ENCODE data around the gene ELK1.
A peak's percentile ranks its signal among the peaks of the same experiment; 100 is the strongest.
"Not testable (repeated sequence)": the region's sequence is repeated elsewhere in the genome, so short reads cannot be mapped to it uniquely, and the experiment has no call there.

ELK1 gene

GRCh38 chrX:47650164-47651042 lies at the start of gene ELK1:
Gene ELK1 (minus strand): TSS chrX:47650563. CDS start chrX:47641441, 9,122 bp downstream.
- ATAC-seq (replicated peaks) (peak; percentile 91 to 92), DNase-seq (peak; percentile 90)
- no peaks in the 10 kb centered on the region for H3K9me3 Mint-ChIP-seq
- H3K27ac Mint-ChIP-seq: peak within 1 kb of the TSS; percentile 92
- H3K27me3 Mint-ChIP-seq: no peaks in the 10 kb centered on the region
- peaks cover 26 to 38% of the 10 kb centered on the region in 2 donors for H3K36me3 Mint-ChIP-seq
- peaks cover 11 to 41% of the 10 kb centered on the region in 2 donors for H3K4me1 Mint-ChIP-seq
- peak within 1 kb of the TSS; percentile 80 to 86 for H3K4me3 Mint-ChIP-seq

DNA sequence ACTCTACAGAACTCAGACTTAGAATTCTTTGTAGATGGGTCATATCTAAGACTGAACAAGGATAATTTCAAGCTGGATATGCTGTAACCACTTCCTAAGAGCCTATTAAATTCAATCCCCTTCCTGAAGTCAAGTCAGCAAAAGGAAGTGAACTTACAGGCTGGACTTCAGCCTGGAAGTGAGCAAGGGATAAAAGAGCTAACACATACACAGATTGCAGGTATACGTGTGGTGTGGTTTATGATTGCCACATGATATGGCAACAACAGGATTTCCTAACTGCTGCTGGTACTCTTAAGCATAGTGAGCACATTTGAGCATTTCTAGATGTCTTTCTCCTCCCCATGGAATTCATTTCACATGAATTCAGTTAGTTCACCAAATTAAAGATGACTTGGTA lies 46.8 kb upstream of the ELK1 start:
- Mint-ChIP-seq H3K36me3 (no peaks in the 10 kb centered on the region), H3K9me3 (no peaks in the 10 kb centered on the region), H3K27ac (no peak overlapping the region), H3K4me3 (no peak overlapping the region), H3K4me1 (no peaks in the 10 kb centered on the region), H3K27me3 (peaks cover 0 to 13% of the 10 kb centered on the region in 2 donors)
- ATAC-seq (replicated peaks) (no peak), DNase-seq (no peak)

DNA sequence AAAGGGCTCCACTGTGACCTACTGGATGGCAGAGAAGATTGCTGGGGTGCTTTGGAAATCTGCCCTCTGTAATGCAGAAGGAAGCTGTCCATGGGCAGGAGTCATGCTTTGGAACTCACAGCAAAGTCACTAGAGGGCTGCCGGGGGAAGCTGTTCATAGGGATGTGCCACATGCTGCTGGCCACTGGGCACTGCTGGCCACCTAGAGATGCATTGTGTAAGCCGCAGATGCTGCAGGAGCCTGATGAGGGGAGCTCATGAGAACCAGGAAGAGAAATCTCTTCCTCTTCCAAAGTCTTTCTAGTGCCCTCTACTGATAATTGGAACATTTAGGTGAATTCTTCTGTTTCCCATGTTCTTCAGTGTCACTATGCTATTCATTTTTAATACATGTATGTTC lies 39.8 kb upstream of the ELK1 start:
- no peak overlapping the region for H3K27ac Mint-ChIP-seq
- peaks cover 12 to 33% of the 10 kb centered on the region in 2 donors for H3K27me3 Mint-ChIP-seq
- no peak for ATAC-seq (replicated peaks)
- H3K4me1 Mint-ChIP-seq: no peaks in the 10 kb centered on the region
- no peak for DNase-seq
- no peak overlapping the region for H3K4me3 Mint-ChIP-seq
- no peaks in the 10 kb centered on the region for H3K9me3 Mint-ChIP-seq
- H3K36me3 Mint-ChIP-seq: no peaks in the 10 kb centered on the region

GRCh38 chrX:47687263-47687662 lies 36.9 kb upstream of the ELK1 start:
- Mint-ChIP-seq H3K4me1 (no peaks in the 10 kb centered on the region), H3K27ac (no peak overlapping the region), H3K9me3 (no peaks in the 10 kb centered on the region), H3K27me3 (peaks cover 19 to 36% of the 10 kb centered on the region in 2 donors), H3K36me3 (no peaks in the 10 kb centered on the region), H3K4me3 (no peak overlapping the region)
- DNase-seq (no peak), ATAC-seq (replicated peaks) (no peak)

GRCh38 chrX:47683829-47684205 lies 33.5 kb upstream of the ELK1 start:
- Mint-ChIP-seq H3K4me1 (no peaks in the 10 kb centered on the region), H3K4me3 (no peak overlapping the region), H3K36me3 (no peaks in the 10 kb centered on the region), H3K9me3 (no peaks in the 10 kb centered on the region), H3K27ac (no peak overlapping the region), H3K27me3 (peaks cover 19 to 32% of the 10 kb centered on the region in 2 donors)
- ATAC-seq (replicated peaks): no peak
- DNase-seq: no peak

GRCh38 chrX:47683184-47683828 lies 32.9 kb upstream of the ELK1 start:
- H3K27me3 Mint-ChIP-seq: peaks cover 19 to 34% of the 10 kb centered on the region in 2 donors
- DNase-seq (no peak), ATAC-seq (replicated peaks) (no peak)
- H3K36me3 Mint-ChIP-seq: no peaks in the 10 kb centered on the region
- H3K27ac Mint-ChIP-seq: no peak overlapping the region
- H3K9me3 Mint-ChIP-seq: no peaks in the 10 kb centered on the region
- no peaks in the 10 kb centered on the region for H3K4me1 Mint-ChIP-seq
- no peak overlapping the region for H3K4me3 Mint-ChIP-seq

- Mint-ChIP-seq H3K27me3 (peaks cover 0 to 14% of the 10 kb centered on the region in 2 donors), H3K27ac (peak overlapping the region; percentile 48)
- H3K4me3 Mint-ChIP-seq; H3K4me1 Mint-ChIP-seq; ATAC-seq (replicated peaks); DNase-seq; H3K9me3 Mint-ChIP-seq; H3K36me3 Mint-ChIP-seq: not testable (repeated sequence)
Observed at GRCh38 chrX:47675959-47676859, 25.8 kb upstream of the ELK1 start.

GRCh38 chrX:47674776-47675175 lies 24.4 kb upstream of the ELK1 start:
- H3K4me1 Mint-ChIP-seq: peaks cover 4 to 6% of the 10 kb centered on the region in 2 donors
- H3K27me3 Mint-ChIP-seq: peaks cover 0 to 11% of the 10 kb centered on the region in 2 donors

GRCh38 chrX:47665797-47666196 lies 15.4 kb upstream of the ELK1 start:
- peaks cover 7 to 11% of the 10 kb centered on the region in 2 donors for H3K4me1 Mint-ChIP-seq
- H3K36me3 Mint-ChIP-seq; H3K9me3 Mint-ChIP-seq; H3K27me3 Mint-ChIP-seq; ATAC-seq (replicated peaks); H3K27ac Mint-ChIP-seq; H3K4me3 Mint-ChIP-seq; DNase-seq: not testable (repeated sequence)

More at GRCh38 chrX:47674776-47675175, 24.4 kb upstream of the ELK1 start:
- Mint-ChIP-seq H3K9me3 (peaks cover 4 to 5% of the 10 kb centered on the region in 2 donors), H3K27ac (no peak overlapping the region), H3K4me3 (no peak overlapping the region), H3K36me3 (peaks cover 0 to 3% of the 10 kb centered on the region in 2 donors)
- DNase-seq (no peak), ATAC-seq (replicated peaks) (no peak)

DNA sequence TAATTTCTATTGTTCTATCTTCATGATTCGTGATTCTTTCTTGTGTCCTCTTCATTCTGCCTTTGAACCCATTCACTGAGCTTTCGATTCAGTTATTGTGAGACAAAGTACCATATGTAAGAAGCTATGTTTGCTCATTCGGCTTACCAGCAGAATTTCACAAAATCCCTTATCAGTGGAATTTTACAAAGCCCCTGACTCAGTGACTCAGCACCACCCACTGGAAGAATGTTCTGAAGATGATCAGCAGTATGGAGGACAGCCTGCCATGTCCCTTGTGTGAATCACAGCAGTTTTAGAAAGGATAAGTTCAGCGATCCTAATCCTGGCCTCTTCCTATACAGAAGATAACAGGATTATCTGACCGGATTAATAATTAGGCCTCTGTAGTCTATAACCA lies 14.4 kb upstream of the ELK1 start:
- peaks cover 0 to 2% of the 10 kb centered on the region in 2 donors for H3K9me3 Mint-ChIP-seq
- no peak overlapping the region for H3K4me3 Mint-ChIP-seq
- H3K27ac Mint-ChIP-seq: no peak overlapping the region
- peaks cover 11 to 12% of the 10 kb centered on the region in 2 donors for H3K4me1 Mint-ChIP-seq
- H3K27me3 Mint-ChIP-seq: no peaks in the 10 kb centered on the region
- DNase-seq (no peak), ATAC-seq (replicated peaks) (no peak)
- peaks cover 0 to 5% of the 10 kb centered on the region in 2 donors for H3K36me3 Mint-ChIP-seq

DNA sequence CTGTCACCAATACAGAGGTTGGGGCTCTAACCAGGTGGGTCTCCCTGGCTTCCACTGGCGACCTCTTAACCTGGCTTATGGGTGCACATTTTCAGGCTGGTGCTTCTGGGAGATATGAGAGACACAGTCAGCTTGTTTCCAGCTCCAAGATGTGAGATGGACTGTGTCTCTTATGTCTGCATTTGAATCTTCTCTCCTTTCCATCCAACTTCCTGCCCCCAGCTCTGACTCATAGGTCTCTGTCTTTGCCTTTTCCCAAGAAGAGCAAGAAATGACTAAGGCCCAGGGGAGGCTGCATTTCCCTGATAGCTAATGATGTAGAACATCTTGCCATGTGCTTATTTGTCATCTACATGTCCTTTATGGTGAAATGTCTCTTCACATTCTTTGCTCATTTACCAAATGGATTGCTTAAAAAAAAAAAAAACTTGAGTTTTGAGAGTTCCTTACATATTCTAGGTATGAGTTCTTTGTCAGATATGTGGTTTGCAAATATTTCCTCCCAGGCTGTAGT lies 11.8 kb upstream of the ELK1 start:
- no peaks in the 10 kb centered on the region for H3K27me3 Mint-ChIP-seq
- H3K4me1 Mint-ChIP-seq: peaks cover 14 to 19% of the 10 kb centered on the region in 2 donors
- H3K9me3 Mint-ChIP-seq: peaks cover 2 to 5% of the 10 kb centered on the region in 2 donors
- ATAC-seq (replicated peaks) (peak; percentile 40 to 49), DNase-seq (peak; percentile 54)
- H3K36me3 Mint-ChIP-seq: peaks cover 5 to 9% of the 10 kb centered on the region in 2 donors
- peak overlapping the region; percentile 5 to 59 for H3K4me3 Mint-ChIP-seq
- peak overlapping the region; percentile 86 for H3K27ac Mint-ChIP-seq

DNA sequence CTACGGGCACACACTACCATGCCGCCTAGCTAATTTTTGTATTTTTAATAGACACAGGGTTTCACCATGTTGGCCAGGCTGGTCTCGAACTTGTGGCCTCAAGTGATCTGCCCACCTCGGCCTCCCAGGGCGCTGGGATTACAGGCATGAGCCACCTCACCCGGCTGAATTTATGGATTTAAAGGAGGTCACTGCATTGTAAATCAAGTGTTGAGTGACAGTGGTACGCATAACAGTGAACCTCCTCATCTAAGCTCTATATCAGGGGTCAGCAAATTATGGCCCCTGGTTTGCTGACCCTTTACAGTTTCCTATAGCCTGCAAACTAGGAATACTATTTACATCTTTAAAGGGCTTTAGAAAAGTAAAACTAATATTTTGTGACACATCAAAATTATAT lies 11.2 kb upstream of the ELK1 start:
- Mint-ChIP-seq H3K36me3 (peaks cover 9% of the 10 kb centered on the region in 2 donors), H3K27ac (peak overlapping the region; percentile 86), H3K9me3 (peaks cover 2 to 5% of the 10 kb centered on the region in 2 donors), H3K4me3 (no peak overlapping the region), H3K4me1 (peaks cover 14 to 23% of the 10 kb centered on the region in 2 donors), H3K27me3 (no peaks in the 10 kb centered on the region)
- ATAC-seq (replicated peaks): no peak
- no peak for DNase-seq

GRCh38 chrX:47659421-47659726 lies 9.0 kb upstream of the ELK1 start:
- Mint-ChIP-seq H3K36me3 (peaks cover 19% of the 10 kb centered on the region in 2 donors), H3K27me3 (no peaks in the 10 kb centered on the region), H3K4me3 (peak overlapping the region; percentile 84 to 86), H3K4me1 (peaks cover 14 to 29% of the 10 kb centered on the region in 2 donors), H3K27ac (peak overlapping the region; percentile 98), H3K9me3 (peaks cover 2 to 5% of the 10 kb centered on the region in 2 donors)
- DNase-seq (no peak), ATAC-seq (replicated peaks) (no peak)

All from stimulated activated naive B cell treated with anti-CD40 and anti-IgM and Interleukin-4, amounts not matched to agents 10 μg/mL and 1 μg/mL and 100 μg/mL, for 72 hours (primary cell).